SU-DHL-6 (cell line): ENCODE data around the gene KRT15.

Experiments used
- H2AFZ ChIP-seq: fragments of 200-600 bp; sonication (generic); 2 replicates; pipeline ENCODE4 v1.6.1; 2014; ENCODE audit warnings: low read depth, mild to moderate bottlenecking, moderate library complexity, mixed read lengths, antibody characterized with exemption, low read length; ENCODE audit not compliant: severe bottlenecking
- H3F3A ChIP-seq: fragments of 200-600 bp; shearing (Covaris generic); 2 replicates; pipeline ENCODE4 v1.6.0; 2016; ENCODE audit warnings: antibody characterized with exemption, mild to moderate bottlenecking; ENCODE audit not compliant: insufficient read depth
- H3K27ac ChIP-seq: fragments of 200-600 bp; sonication (generic); 2 replicates; pipeline ENCODE4 v1.5.1; 2016; ENCODE audit warnings: low read depth, mild to moderate bottlenecking, low read length, moderate library complexity, mixed read lengths
- H3K27me3 ChIP-seq: fragments of 200-600 bp; sonication (generic), shearing (Covaris generic); 2 replicates; pipeline ENCODE4 v1.6.0; 2014; ENCODE audit warnings: mild to moderate bottlenecking, low read length
- H3K36me3 ChIP-seq: fragments of 200-600 bp; sonication (generic); 2 replicates; pipeline ENCODE4 v1.6.1; 2014; ENCODE audit warnings: mild to moderate bottlenecking, low read length, mixed read lengths
- H3K4me2 ChIP-seq: fragments of 300-600, 200-600 bp; shearing (Covaris generic), sonication (generic); 2 replicates; pipeline ENCODE4 v1.6.0; 2014; ENCODE audit warnings: low read length, low read depth, mild to moderate bottlenecking; ENCODE audit not compliant: poor library complexity, severe bottlenecking
- H3K4me3 ChIP-seq: fragments of 200-600 bp; sonication (generic); 2 replicates; pipeline ENCODE4 v1.5.1; 2014; ENCODE audit warnings: antibody characterized with exemption, low read length, mild to moderate bottlenecking, mixed read lengths; ENCODE audit not compliant: insufficient read depth, poor library complexity, severe bottlenecking
- H3K79me2 ChIP-seq: fragments of 200-600 bp; sonication (generic); 2 replicates; pipeline ENCODE4 v1.6.1; 2014; ENCODE audit warnings: mild to moderate bottlenecking, low read length, moderate library complexity; ENCODE audit not compliant: insufficient read depth
- H3K9ac ChIP-seq: fragments of 200-600 bp; sonication (generic); 2 replicates; pipeline ENCODE4 v1.7.0; 2014; ENCODE audit warnings: mild to moderate bottlenecking, low read length
- H3K9me2 ChIP-seq: fragments of 200-600 bp; sonication (generic); replicated peaks from 2 replicates; pipeline ENCODE4 v1.6.1; 2014; ENCODE audit warnings: low read length; ENCODE audit not compliant: insufficient read depth
- H3K9me3 ChIP-seq: fragments of 200-600 bp; sonication (generic); 2 replicates; pipeline ENCODE4 v1.6.1; 2014; ENCODE audit warnings: low read length, mixed read lengths; ENCODE audit not compliant: insufficient read depth
- H4K20me1 ChIP-seq: fragments of 200-600 bp; sonication (generic); 2 replicates; pipeline ENCODE4 v1.6.1; 2014; ENCODE audit warnings: low read depth, mild to moderate bottlenecking, antibody characterized with exemption, low read length, moderate library complexity, mixed read lengths
- CTCF ChIP-seq: fragments of 200-600 bp; sonication (generic); IDR thresholded peaks from one replicate; pipeline ENCODE4 v1.5.1; 2017; ENCODE audit warnings: antibody characterized with exemption, mild to moderate bottlenecking, low read length, moderate library complexity; ENCODE audit not compliant: insufficient read depth, poor library complexity, severe bottlenecking
- EZH2phosphoT487 ChIP-seq: fragments of 200-600 bp; sonication (generic), shearing (Covaris generic); conservative IDR thresholded peaks from 2 replicates; pipeline ENCODE4 v1.6.1; 2018; ENCODE audit warnings: mild to moderate bottlenecking, antibody characterized with exemption, low read length, moderate library complexity, mixed read lengths

The KRT15 gene

GRCh38 chr17:41533613-41534012 lies 14.9 kb upstream of the KRT15 start:
- no peak overlapping the region for H3K4me3 ChIP-seq
- no peaks in the 10 kb centered on the region for H3F3A ChIP-seq
- H4K20me1 ChIP-seq = no peaks in the 10 kb centered on the region
- no peak overlapping the region for H2AFZ ChIP-seq
- H3K9ac ChIP-seq = no peak overlapping the region
- TF ChIP-seq EZH2phosphoT487 (no peak), CTCF (no peak)
- H3K27me3 ChIP-seq = peaks cover 4% of the 10 kb centered on the region; the same call in 1 of the 2 replicates
- H3K4me2 ChIP-seq = no peak overlapping the region
- no peak overlapping the region for H3K27ac ChIP-seq
- H3K9me2 ChIP-seq = no peaks in the 10 kb centered on the region
- no peaks in the 10 kb centered on the region for H3K79me2 ChIP-seq
- no peaks in the 10 kb centered on the region for H3K36me3 ChIP-seq
- no peaks in the 10 kb centered on the region for H3K9me3 ChIP-seq

DNA sequence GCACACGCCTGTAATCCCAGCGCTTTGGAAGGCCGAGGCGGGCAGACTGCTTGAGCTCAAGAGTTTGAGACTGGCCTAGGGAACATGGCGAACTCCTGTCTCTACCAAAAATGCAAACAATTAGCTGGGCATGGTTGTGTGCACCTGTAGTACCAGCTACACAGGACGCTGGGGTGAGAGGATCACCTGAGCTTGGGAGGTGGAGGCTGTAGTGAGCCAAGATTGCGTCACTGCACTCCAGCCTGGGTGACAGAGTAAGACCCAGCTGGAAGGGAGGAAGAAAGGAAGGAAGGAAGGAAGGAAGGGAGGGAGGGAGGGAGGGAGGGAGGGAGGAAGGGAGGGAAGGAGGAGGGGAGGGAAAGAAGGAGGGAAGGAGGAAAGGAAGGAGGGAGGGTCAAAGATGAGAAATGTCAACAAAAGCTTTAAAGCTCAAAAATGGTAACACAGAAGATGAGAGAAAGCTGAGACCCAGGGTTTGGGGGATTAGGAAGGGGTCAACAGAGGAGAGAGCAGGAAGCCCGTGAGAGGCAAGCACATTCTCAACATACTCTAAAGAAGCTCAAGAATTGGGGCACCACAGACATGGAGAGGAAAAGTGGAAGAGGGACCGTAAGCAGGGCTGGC lies 14.4 kb upstream of the KRT15 start:
- H3K9ac ChIP-seq = no peak overlapping the region
- peaks cover 4% of the 10 kb centered on the region; the same call in 1 of the 2 replicates for H3K27me3 ChIP-seq
- H3K79me2 ChIP-seq = no peaks in the 10 kb centered on the region
- H2AFZ ChIP-seq = no peak overlapping the region
- H3K4me2 ChIP-seq = no peak overlapping the region
- H4K20me1 ChIP-seq = no peaks in the 10 kb centered on the region
- no peak overlapping the region for H3K4me3 ChIP-seq
- H3K9me2 ChIP-seq = no peaks in the 10 kb centered on the region
- no peaks in the 10 kb centered on the region for H3K36me3 ChIP-seq
- TF ChIP-seq EZH2phosphoT487 (no peak), CTCF (no peak)
- H3K27ac ChIP-seq = no peak overlapping the region
- no peaks in the 10 kb centered on the region for H3F3A ChIP-seq
- no peaks in the 10 kb centered on the region for H3K9me3 ChIP-seq

DNA sequence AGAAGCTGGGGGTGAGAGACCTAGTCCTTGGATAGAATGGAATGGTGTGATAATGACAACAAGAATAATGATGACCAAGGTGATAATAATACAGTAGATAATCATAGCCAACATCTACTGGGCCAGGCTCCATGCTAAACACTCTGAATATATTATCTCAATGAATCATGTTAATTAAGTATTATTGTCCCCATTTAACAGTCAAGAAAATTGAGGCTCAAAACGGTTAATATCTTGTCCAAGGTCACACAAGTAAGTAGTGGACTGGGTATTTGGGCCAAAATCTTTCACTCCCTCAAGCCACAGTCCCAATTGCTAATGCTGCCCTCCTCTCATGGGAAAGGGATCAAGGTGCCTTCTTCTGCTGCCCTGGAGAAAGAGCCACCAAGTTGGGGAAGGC lies 13.3 kb upstream of the KRT15 start:
- H3K36me3 ChIP-seq = no peaks in the 10 kb centered on the region
- no peak overlapping the region for H2AFZ ChIP-seq
- no peak overlapping the region for H3K27ac ChIP-seq
- H3K9ac ChIP-seq = no peak overlapping the region
- no peaks in the 10 kb centered on the region for H3K79me2 ChIP-seq
- no peak overlapping the region for H3K4me3 ChIP-seq
- H3K9me3 ChIP-seq = no peaks in the 10 kb centered on the region
- no peak overlapping the region for H3K4me2 ChIP-seq
- no peaks in the 10 kb centered on the region for H4K20me1 ChIP-seq
- no peaks in the 10 kb centered on the region for H3K9me2 ChIP-seq
- TF ChIP-seq EZH2phosphoT487 (no peak), CTCF (no peak)
- H3F3A ChIP-seq = no peaks in the 10 kb centered on the region
- H3K27me3 ChIP-seq = peaks cover 4% of the 10 kb centered on the region; the same call in 1 of the 2 replicates
